ENCODE data around the gene PLXNA2.

The PLXNA2 gene

DNA sequence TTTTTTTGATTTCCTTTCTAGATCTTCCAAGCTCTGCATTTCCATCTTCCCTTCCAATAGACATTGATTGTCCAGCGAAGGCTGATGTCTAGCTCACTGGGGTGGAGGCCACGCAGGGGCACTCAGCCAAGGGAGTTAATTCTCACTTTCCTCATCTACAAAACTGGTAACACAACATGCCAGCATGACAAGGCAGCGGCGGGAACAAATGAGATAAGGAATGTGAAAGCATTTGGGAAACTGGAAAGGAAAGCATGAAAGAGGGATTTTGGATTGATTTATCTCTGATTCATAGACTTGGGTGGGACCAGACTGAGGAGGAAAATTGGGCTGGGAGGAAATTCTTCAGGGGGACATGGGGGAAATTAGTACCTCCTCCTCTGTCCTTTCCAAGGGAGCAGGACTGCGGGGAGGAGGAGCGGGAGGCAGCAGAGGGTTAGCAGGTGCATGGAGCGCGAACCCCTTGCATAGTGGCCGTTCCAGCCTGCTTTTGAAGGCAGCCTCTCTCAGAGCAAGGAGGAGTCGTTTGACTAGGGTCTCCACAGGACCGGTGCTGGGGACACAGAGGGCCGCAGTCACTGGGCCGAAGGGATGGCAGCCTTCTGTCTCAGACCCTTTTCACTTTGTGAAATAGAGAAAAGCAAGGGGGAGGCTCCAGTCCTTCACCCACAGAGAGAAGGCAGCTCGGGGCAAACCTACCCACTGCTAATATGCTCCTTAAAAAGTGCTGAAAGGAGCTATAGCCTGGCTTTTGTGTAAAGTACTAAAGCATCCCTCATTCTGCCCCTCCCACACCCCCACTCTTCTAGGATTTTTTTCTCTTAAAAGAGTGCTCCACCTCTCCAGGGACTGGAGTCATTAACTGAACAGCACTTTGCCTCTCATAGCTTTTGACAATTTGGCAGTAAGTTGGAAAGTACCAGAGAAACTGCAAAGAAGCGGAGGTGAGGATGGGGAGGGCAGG lies 89.2 kb downstream of the PLXNA2 start:
- no peak overlapping the region for H3K4me3 ChIP-seq (ENCODE audit: low read depth, low read length)
- TF ChIP-seq, protein P1, sequence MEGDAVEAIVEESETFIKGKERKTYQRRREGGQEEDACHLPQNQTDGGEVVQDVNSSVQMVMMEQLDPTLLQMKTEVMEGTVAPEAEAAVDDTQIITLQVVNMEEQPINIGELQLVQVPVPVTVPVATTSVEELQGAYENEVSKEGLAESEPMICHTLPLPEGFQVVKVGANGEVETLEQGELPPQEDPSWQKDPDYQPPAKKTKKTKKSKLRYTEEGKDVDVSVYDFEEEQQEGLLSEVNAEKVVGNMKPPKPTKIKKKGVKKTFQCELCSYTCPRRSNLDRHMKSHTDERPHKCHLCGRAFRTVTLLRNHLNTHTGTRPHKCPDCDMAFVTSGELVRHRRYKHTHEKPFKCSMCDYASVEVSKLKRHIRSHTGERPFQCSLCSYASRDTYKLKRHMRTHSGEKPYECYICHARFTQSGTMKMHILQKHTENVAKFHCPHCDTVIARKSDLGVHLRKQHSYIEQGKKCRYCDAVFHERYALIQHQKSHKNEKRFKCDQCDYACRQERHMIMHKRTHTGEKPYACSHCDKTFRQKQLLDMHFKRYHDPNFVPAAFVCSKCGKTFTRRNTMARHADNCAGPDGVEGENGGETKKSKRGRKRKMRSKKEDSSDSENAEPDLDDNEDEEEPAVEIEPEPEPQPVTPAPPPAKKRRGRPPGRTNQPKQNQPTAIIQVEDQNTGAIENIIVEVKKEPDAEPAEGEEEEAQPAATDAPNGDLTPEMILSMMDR (IDR thresholded peaks at IDR 0.05; ENCODE audit: low read depth, low read length): no peak

DNA sequence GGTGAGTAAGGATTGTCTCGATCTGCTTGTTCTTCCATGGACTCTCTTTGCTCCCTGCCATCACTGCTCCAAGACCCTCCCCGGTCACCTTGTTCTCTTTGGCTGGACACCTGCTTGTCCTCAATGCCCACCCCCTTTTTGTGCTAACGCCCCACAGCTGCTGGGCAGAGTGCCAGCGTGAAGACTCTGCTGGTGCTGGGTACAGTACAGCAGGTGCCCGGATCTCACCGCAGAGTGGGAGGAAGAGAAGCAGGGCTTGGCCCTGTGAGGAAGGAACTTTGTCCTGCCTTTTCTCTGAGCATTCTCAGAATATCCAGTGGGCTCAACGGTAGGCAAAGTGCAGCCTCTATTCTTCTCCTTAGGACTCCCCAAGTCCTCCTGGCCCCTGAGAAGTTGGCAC lies 90.1 kb downstream of the PLXNA2 start:
- TF ChIP-seq, protein P1 (IDR thresholded peaks at IDR 0.05; ENCODE audit: low read depth, low read length): no peak

DNA sequence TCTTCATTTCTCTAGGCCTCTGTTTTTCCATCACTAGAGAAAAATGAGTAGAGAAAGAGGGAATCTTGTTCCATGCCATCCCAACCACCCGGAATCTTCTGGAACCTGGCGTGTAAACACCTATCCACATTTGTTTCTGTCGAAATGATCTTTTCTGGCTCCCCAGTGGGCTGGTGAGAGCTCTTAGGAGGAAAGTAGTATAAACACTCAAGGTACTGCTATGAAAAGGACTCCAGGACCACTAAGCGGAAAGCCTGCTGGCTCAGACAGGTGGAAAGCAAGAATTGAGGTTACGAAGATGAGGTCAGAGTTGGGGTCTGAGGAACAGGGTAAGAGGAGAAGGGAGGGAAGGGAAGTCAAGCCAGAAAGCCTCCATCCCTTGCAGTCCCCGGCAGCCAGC lies 90.8 kb downstream of the PLXNA2 start:
- TF ChIP-seq, protein P1 (IDR thresholded peaks at IDR 0.05; ENCODE audit: low read depth, low read length): no peak

More for the DNA sequence above, 90.1 kb downstream of the PLXNA2 start:
- no peak overlapping the region for H3K4me3 ChIP-seq (ENCODE audit: low read depth, low read length)

DNA sequence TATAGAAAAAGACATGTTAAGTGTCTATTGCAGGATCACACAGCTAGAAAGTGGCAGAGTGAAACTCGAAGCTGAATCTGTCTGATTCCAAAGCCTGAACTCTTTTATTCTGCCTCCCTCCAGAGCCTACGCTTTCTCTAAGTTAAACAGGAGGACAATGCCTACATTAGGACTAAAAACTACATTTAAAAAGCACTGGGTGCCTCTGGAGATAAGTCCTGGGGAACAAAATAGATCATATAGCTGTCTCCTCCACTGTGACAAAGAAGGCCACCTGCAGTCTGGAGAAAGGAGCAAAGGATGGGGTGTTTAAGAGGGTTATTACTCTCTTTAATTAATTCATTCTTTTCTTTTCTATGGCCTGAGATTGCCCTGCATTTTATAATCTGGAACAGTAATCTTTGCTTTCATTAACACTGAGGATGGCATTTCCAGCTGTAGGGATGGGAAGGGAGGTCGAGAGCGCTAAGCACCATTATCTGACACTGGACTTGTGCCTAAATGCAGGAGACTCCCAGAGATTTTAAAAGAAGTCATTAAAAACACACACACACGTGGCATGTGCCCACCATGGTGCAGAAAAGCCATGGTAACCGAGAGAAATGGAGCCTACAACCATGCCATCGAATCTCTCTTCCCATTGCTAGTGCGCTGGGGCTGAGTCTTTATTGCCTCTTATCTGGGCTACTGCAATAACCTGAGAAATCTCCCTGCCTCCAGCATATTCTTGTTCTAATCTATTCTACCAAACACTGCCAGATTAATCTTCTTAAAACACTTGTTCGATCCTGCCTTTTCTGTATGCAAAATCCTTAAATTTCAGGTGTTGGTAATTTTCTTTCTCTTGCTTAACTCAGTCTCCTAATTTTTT lies 92.2 kb downstream of the PLXNA2 start:
- TF ChIP-seq, protein P1 (IDR thresholded peaks at IDR 0.05; ENCODE audit: low read depth, low read length): no peak
- no peak overlapping the region for H3K4me3 ChIP-seq (ENCODE audit: low read depth, low read length)

More for the DNA sequence above, 90.8 kb downstream of the PLXNA2 start:
- H3K4me3 ChIP-seq (ENCODE audit: low read depth, low read length): no peak overlapping the region

DNA sequence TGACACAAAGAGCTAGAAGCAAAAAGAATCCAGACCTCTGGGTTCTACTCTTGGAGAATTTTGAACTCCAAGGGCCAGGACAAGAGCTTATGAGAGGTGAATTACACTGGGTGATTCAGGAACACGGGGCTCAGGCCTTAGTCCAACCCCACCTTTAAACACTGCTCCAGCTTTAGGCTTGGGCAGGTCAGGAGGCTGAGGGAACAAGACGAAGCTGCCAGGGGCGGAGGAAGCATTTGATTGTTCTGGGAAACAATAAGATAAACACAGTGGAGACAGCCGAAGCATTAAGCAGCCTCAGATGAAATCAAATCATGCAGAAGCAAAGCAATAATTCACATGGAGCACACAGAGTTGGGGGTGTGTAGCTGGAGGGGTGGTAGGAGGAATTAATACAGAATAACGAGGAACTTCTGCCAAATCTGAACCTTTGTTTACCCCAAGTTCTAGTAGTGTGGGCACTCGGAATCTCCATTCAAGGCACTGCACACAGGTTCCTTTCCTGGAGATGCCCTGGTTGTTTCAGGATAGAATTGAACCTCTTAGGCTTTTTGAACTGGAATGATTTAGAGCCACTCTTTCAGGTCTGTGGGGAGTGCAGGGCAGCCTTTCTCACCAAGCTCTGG lies 93.2 kb downstream of the PLXNA2 start:
- no peak overlapping the region for H3K4me3 ChIP-seq (ENCODE audit: low read depth, low read length)
- TF ChIP-seq, protein P1 (IDR thresholded peaks at IDR 0.05; ENCODE audit: low read depth, low read length): no peak

DNA sequence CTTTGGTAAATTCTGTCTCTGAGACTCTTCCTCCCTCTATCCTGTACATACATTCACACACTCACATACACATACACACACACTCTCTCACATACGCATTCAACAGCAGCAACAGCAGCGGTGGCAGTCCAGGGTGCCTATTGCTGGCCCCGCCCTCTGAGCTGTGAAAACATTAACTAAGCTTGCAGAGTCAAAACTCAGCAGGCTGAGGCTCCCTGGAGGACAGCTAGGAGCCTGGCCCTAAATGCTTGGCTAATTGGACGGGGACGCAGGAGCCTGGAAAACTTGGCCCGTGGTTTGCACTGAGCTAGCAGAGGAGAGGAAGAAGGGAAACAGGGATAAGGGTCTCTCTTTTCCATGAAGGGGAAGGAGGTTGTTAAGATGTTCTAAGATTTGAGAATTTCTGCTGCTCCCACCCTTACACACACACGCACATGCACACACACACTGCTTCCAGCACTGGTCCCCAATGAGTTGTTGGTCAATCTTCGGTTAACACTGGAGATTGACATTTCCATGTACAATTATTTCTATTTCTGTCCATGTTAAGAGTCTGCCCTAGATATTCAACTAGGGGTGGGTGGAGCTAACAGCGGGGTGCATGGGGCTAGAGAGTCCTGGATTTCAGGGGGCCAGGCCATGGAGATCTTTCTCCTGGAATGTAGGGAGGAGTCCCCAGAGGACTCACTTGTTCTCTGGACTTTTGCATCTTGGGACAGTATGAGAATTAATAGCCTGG lies 94.2 kb downstream of the PLXNA2 start:
- no peak overlapping the region for H3K4me3 ChIP-seq (ENCODE audit: low read depth, low read length)
- TF ChIP-seq, protein P1 (IDR thresholded peaks at IDR 0.05; ENCODE audit: low read depth, low read length): no peak

Measured in WI38 (cell line).